GM19025 (cell line): ENCODE data around the gene MRE11.

ENCODE experiments used
- ATAC-seq: cut with Tn5 transposase; IDR thresholded peaks from one replicate; pipeline ENCODE4 v1.9.1; 2021; ENCODE audit warnings: mild to moderate bottlenecking, low read depth, moderate library complexity; ENCODE audit not compliant: unreplicated experiment

MRE11 gene

GRCh38 chr11:94493281-94494125 lies at the start of gene MRE11, which contains the start of gene ANKRD49:
Gene MRE11 (minus strand): TSS chr11:94493844. CDS start chr11:94492801, 1,043 bp downstream.
Gene ANKRD49 (plus strand): TSS chr11:94493984. CDS start chr11:94496694, 2,710 bp downstream.
- peak; percentile 100 for ATAC-seq

DNA sequence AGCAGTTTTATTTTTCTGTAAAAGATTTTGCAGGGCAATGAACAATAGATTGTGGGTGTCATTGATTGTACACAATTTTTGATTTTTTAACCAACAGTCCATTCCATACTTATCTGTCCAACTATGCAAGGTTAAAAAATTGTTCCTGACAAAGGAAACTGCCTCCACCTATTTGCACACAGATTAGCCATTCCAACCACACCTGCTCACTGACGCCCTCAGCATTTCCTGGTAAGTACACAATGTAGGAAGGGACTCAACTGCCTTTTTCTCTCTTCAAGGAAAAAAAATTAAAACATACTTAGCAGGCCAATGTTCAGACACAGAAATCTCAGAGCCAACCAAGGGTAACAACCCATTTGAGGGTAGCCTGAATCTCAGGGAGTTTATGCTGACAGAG lies 45.8 kb upstream of the MRE11 start:
- ATAC-seq: no peak

- no peak for ATAC-seq
These were observed 43.5 kb upstream of the MRE11 start for GRCh38 chr11:94537031-94537600.

DNA sequence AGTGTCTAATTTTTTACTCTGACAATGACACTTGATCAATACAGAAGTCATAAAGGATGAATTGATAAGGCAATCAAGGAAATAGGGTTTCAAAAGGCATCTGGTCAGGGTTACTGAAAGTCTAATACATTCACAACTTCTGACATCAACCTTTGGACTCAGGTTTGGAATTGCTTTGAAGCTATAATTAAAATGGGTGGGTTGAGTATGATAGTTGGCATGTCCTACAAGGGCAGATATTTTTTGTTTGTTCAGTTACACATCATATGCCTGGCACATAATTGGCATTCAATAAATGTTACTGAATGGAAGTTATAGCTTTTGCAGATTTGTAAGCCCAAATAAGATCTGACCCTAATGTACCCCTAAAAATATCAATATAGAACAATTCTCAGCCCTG lies 42.7 kb upstream of the MRE11 start:
- no peak for ATAC-seq

DNA sequence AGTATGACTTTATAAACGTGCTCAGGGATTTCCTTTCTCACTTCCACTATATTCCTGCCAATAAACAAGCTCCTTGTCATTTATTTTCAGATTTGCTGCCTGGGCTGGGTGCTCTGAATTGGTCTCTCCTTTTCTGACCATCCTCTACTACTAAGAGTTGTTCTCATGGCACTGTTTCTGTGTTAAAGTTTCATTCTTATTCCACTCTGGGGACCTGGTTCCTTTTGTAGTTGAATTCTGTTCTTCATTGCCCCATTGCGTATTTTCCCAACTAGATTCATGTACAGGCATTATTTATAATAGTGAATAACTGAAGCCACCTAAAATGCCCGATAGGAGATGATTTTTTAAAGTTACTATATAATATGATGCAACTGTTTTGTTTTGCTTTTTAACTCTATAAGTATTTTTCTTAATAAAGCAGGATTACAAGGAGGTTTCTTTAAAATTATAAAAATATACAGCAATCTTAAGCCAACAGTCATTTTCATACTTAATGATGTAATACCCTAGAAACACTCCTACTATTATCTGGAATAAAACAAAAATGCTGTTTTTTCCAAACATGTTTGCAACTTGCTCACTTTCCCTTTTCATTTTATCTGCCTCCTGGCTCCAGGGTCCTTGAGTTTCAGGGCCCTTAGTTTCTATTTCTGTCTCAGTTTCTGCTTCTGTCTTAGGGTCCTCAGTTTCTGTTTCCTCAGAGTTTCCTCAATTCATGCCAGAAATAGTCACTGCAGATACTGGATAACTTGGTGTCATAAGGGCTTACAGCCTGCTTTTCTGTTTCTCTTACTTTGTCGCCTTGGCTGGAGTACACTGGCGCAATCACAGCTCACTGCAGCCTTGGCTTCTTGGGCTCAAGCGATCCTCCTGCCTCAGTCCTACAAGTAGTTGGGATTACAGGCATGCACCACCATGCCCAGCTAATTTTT lies 40.3 kb upstream of the MRE11 start:
- ATAC-seq: no peak

GRCh38 chr11:94533206-94533605 lies 39.6 kb upstream of the MRE11 start:
- ATAC-seq: no peak

DNA sequence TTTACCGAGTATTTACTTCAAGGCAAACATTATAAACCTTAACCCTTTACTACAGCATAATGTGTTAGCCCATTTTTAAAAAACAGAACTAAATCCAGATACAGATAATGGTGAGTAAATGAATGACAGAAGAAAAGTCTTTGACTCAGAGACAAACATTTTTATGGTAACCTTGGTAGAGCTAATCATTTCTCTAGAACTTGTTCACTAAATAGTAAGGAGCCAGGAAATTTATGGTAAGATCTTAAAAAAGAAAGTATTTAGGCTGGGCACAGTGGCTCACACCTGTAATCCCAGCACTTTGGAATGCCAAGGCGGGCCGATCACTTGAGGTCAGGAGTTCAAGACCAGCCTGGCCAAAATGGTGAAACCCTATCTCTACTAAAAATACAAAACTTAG lies 38.6 kb upstream of the MRE11 start:
- ATAC-seq: no peak

DNA sequence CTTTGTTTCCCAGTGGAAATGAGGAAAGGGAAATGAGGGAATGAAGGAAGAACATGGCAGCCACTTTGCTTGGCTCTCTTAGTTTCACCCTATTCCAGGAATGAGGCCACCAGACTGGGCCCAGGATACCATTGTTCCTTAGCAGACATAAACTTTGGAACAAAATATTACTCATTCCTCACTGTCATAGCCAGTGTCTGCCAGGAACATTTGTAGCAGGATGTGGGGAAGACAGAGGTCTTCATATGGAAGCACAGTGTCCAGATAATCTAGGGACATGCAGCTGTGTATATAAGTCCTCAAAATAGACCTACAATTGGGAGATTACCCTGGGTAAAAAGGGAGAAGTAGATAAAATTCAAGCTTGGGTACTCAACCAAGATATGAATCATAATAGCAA lies 34.9 kb upstream of the MRE11 start:
- ATAC-seq: no peak

DNA sequence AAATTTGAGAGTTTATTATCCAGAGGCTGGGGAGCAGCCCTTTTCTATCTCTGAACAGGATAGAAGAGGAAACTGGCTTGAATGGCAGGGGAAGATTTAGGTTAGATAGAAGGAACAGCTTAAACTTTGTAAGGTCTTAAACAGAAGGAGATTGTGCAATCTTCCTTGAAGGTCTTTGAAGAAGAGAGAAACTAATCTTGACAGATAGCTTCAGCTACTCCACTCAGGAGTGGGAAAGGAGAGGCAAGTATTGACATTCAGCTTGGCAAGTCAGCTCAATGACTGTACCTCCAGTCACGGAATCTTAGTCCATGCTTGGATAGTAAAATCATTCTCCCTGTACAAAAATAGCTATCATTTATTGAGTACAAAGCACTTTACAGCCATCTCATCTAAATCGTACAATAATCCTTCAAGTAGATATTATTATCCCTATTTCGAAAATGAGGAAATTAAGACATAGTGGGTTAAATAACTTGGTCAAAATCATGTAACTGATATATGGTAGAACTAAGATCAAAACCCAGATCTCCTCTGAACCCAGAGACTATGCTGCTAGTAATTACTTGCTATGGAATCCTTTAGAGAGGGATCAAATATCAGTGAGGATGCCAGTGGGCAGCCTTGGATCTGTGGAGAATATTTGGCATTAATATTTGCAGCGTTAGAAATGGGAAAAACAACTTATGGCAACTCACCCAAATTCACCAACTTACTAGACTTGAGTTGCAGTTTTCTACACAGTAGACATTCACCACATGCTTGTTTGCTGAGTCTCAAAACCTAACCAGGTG lies 33.2 kb upstream of the MRE11 start:
- no peak for ATAC-seq

DNA sequence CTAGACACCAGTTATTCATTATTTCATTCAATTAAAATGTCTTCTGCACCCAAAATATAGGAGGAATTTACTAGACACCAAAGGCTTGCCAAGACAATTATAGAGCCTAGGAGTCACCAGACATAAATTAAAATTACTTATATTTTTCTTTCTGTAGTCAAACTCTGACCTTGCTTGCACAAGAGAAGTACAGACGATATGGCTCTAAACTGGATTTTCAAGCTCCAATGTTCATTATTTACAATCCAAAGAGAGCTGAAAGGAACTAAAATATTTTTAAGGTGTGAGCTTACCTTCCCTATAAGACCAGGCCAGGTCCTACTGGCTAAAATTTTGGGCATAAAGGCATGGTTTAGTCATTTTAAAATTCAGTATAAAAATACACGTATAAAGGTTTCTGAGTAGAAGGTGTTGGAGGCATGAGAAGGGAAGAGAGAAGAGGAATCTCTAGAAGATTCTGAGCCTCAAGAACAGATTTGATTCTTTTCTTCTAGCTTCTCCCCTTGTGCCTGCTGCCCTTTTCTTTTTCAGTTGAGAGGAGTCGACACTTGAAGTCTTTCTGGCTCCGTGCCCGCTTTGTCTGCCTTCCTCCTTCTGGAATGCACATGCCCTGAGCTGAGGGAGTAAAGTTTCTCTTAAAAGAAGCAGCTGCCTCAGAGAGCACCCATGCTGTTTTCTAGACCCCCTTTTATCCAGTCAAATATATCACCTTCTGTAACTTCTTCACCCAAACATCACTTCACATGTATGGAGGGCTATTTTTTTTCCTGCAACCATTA lies 32.1 kb upstream of the MRE11 start:
- ATAC-seq: no peak

GRCh38 chr11:94524341-94524740 lies 30.7 kb upstream of the MRE11 start:
- ATAC-seq: no peak

DNA sequence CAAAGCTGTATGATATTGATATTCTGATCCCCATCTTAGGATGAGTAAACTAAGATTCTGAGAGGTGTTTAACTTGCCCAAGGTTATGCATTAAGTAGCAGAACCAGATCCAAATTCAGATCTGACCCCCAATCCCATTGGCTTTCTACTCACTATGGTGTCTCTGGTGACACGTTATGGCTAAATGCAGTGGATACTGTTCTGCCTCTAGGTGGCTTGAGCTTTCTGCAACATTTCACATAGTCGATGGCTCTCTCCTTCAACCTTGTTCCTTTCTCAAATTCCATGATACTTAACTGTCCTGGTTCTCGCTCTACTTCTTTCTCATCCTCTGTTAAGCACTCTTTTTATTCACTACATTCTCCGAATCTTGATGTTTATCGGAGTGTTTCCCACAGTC lies 28.0 kb upstream of the MRE11 start:
- ATAC-seq: no peak

- ATAC-seq: no peak
These were observed 25.9 kb upstream of the MRE11 start for GRCh38 chr11:94519478-94520084.

DNA sequence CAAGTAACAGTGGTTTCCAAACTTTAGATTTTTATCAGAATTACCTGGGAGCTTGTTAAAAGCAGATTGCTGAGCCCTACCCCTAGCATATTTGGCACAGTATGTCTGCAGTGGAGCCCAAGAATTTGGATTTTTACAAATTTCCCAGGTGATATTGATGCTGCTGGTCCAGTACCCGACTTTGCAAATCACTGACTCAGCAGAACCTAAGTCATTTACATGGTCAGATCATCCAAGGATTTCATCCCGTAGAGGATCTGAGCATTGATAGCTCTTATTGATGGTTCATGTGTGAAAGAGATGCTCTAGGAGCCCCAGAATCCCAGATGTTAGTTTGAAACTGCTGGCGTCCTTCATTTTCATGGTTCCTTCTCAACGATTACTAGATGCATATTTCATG lies 24.7 kb upstream of the MRE11 start:
- ATAC-seq: no peak

DNA sequence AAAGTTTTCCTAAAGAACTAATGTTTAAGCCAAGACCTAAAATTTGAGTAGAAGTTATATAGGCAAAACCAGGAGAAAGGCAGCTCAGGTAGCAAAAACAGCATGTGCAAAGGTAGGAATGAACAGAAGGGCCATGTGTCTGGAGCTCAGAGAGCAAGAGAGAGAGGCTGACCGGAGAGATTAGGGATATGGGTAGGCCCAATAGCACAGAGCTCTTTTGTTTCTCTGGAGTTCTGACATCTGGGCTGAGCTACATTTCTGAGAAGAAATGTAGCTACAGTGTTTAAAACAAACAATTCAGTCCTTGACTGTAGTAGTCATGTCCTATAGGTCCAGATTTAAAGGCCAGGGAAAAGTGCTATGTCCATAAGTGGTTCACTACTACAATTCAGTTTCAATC lies 23.1 kb upstream of the MRE11 start:
- ATAC-seq: no peak

GRCh38 chr11:94515398-94515797 lies 21.8 kb upstream of the MRE11 start:
- no peak for ATAC-seq

- ATAC-seq: no peak
These were observed 19.4 kb upstream of the MRE11 start for GRCh38 chr11:94513091-94513490.

DNA sequence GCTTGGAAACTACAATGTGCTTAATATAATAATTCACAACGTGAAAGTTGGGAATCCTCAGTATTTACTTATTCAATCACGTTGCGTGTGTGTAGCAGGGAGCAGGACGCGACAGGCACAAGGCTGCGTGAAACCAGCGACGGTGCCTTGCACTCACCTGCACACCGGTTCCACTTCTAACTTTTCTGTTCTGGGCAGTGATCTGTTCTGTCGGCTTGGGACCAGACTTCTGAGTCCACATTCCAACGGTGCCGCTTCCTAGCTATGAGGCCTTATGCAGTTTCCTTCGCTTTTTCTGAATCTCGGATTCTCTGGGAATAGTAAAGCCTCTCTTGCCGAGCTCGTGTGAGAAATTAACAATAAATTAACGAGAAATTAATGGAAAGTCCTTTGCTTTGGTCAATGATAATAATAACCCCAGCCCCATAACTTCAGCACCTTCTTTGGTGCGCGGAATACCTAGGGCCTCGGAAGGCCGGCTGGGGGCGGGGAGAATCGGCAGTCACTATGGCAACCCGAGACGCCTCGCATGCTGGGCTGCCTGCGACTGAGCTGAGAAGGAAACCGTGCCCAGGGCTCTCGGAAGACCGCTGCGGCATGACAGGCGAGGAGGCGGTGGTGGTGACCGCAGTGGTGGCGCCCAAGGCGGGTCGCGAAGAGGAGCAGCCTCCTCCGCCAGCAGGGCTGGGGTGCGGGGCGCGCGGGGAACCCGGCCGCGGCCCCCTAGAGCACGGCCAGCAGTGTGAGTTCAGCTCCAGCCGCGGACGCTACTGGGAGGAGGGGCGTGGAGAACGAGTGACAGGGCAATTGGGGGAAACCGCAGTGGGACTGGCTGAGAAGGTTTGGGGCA lies 18.5 kb upstream of the MRE11 start, which contains the start of gene C11orf97:
Gene C11orf97 (plus strand): TSS at position 530 of the 850 bp plus-strand sequence. CDS start 68 bp downstream, at position 598.
- peak; percentile 84 for ATAC-seq
